HG03432 (cell line): ENCODE results near the gene SIPA1L3.
A peak's percentile ranks its signal among the peaks of the same experiment; 100 is the strongest.

ENCODE experiments used
- ATAC-seq: cut with Tn5 transposase; IDR thresholded peaks from one replicate; pipeline ENCODE4 v1.9.1; 2021; ENCODE audit warnings: mild to moderate bottlenecking, moderate library complexity; ENCODE audit not compliant: unreplicated experiment

Gene SIPA1L3

GRCh38 chr19:37995346-37995745, 88.3 kb downstream of the SIPA1L3 start:
- ATAC-seq, result no peak

GRCh38 chr19:37997911-37998344, 90.9 kb downstream of the SIPA1L3 start:
- ATAC-seq, result no peak

GRCh38 chr19:37998801-37999308, 91.8 kb downstream of the SIPA1L3 start:
- no peak for ATAC-seq

- no peak for ATAC-seq
These were observed 92.6 kb downstream of the SIPA1L3 start for GRCh38 chr19:37999309-38000213.

GRCh38 chr19:38001158-38001781, 94.3 kb downstream of the SIPA1L3 start:
- no peak for ATAC-seq

- no peak for ATAC-seq
These were observed 96.6 kb downstream of the SIPA1L3 start for GRCh38 chr19:38003438-38004185.

- no peak for ATAC-seq
These were observed 97.1 kb downstream of the SIPA1L3 start for GRCh38 chr19:38004186-38004520.

- ATAC-seq, result peak; percentile 69
These were observed 97.7 kb downstream of the SIPA1L3 start for GRCh38 chr19:38004521-38005223.

- ATAC-seq, result no peak
These were observed 98.2 kb downstream of the SIPA1L3 start for GRCh38 chr19:38005224-38005614.

GRCh38 chr19:38006361-38007045, 99.5 kb downstream of the SIPA1L3 start:
- ATAC-seq, result no peak

- ATAC-seq, result no peak
These were observed 102.7 kb downstream of the SIPA1L3 start for GRCh38 chr19:38009650-38010242.

- ATAC-seq, result no peak
These were observed 104.4 kb downstream of the SIPA1L3 start for GRCh38 chr19:38011426-38011825.

GRCh38 chr19:38012290-38012689, 105.3 kb downstream of the SIPA1L3 start:
- no peak for ATAC-seq

GRCh38 chr19:38012944-38013343, 105.9 kb downstream of the SIPA1L3 start:
- no peak for ATAC-seq

GRCh38 chr19:38013913-38014580, 107.0 kb downstream of the SIPA1L3 start:
- ATAC-seq, result no peak

GRCh38 chr19:38015216-38015615, 108.2 kb downstream of the SIPA1L3 start:
- ATAC-seq, result no peak

GRCh38 chr19:38015761-38016160, 108.8 kb downstream of the SIPA1L3 start:
- no peak for ATAC-seq

GRCh38 chr19:38017401-38018151, 110.6 kb downstream of the SIPA1L3 start:
- no peak for ATAC-seq
